GM18867 (cell line): Measurements from ENCODE around the gene PARP12.

Source experiments
- ATAC-seq: cut with Tn5 transposase; IDR thresholded peaks from one replicate; pipeline ENCODE4 v1.9.1; 2021; ENCODE audit warnings: mild to moderate bottlenecking, moderate library complexity; ENCODE audit not compliant: unreplicated experiment

The PARP12 gene

GRCh38 chr7:140017034-140017433 lies 45.7 kb downstream of the PARP12 start:
- no peak for ATAC-seq

GRCh38 chr7:140016540-140016939 lies 46.2 kb downstream of the PARP12 start:
- no peak for ATAC-seq

GRCh38 chr7:140015471-140015970 lies 47.2 kb downstream of the PARP12 start:
- ATAC-seq: no peak

- ATAC-seq: no peak
Measured at GRCh38 chr7:140014123-140014522, 48.6 kb downstream of the PARP12 start.

- ATAC-seq: no peak
Measured at GRCh38 chr7:140013676-140014075, 49.1 kb downstream of the PARP12 start.

GRCh38 chr7:140010194-140010895 lies 52.4 kb downstream of the PARP12 start:
- no peak for ATAC-seq

GRCh38 chr7:140009735-140010134 lies 53.0 kb downstream of the PARP12 start:
- ATAC-seq: no peak

- no peak for ATAC-seq
Measured at GRCh38 chr7:140008755-140009610, 53.8 kb downstream of the PARP12 start.

- ATAC-seq: no peak
Measured at GRCh38 chr7:140007051-140007690, 55.6 kb downstream of the PARP12 start.

GRCh38 chr7:140006600-140006999 lies 56.2 kb downstream of the PARP12 start:
- ATAC-seq: no peak

GRCh38 chr7:140005754-140006503 lies 56.8 kb downstream of the PARP12 start:
- ATAC-seq: no peak

- ATAC-seq: no peak
Measured at GRCh38 chr7:140005341-140005740, 57.4 kb downstream of the PARP12 start.

GRCh38 chr7:140004672-140005071 lies 58.1 kb downstream of the PARP12 start:
- no peak for ATAC-seq

- no peak for ATAC-seq
Measured at GRCh38 chr7:140003913-140004382, 58.8 kb downstream of the PARP12 start.

GRCh38 chr7:140000666-140001268 lies 62.0 kb downstream of the PARP12 start:
- no peak for ATAC-seq

- ATAC-seq: no peak
Measured at GRCh38 chr7:139999516-139999915, 63.2 kb downstream of the PARP12 start.

GRCh38 chr7:139998572-139998971 lies 64.2 kb downstream of the PARP12 start:
- ATAC-seq: no peak

- no peak for ATAC-seq
Measured at GRCh38 chr7:139995017-139995915, 67.5 kb downstream of the PARP12 start.

GRCh38 chr7:139994356-139994755 lies 68.4 kb downstream of the PARP12 start:
- no peak for ATAC-seq
